GM18873 (cell line): ENCODE results near the gene PPIE.
"Not testable (repeated sequence)": the region's sequence is repeated elsewhere in the genome, so short reads cannot be mapped to it uniquely, and the experiment has no call there.

Experiments
- ATAC-seq: cut with Tn5 transposase; IDR thresholded peaks from one replicate; pipeline ENCODE4 v1.9.1; 2021; ENCODE audit warnings: mild to moderate bottlenecking, moderate library complexity, moderate number of reproducible peaks; ENCODE audit not compliant: unreplicated experiment, low FRiP score

Gene PPIE

GRCh38 chr1:39757501-39757900 lies 18.8 kb downstream of the PPIE start:
- ATAC-seq: no peak

GRCh38 chr1:39758556-39759435 lies 20.1 kb downstream of the PPIE start:
- no peak for ATAC-seq

DNA sequence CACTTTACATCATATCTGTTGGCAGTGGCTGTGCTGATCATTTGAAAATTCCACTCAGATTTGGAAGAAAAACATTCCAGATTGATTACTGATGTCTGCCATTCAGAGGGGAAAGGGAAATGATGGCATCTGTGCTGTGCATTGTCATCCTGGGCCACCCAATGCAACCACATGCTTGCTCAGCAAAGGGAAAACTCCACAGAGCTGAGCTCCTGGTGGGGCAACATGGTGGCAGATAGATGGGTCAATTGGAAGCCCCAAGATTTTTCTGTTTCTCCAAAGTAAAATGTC lies 20.7 kb downstream of the PPIE start:
- ATAC-seq: no peak

- no peak for ATAC-seq
Measured at GRCh38 chr1:39760074-39761008, 21.7 kb downstream of the PPIE start.

- ATAC-seq: no peak
Measured at GRCh38 chr1:39761016-39761415, 22.3 kb downstream of the PPIE start.

- no peak for ATAC-seq
Measured at GRCh38 chr1:39761557-39762260, 23.0 kb downstream of the PPIE start.

- ATAC-seq: no peak
Measured at GRCh38 chr1:39762550-39763540, 24.2 kb downstream of the PPIE start.

GRCh38 chr1:39763619-39764374 lies 25.1 kb downstream of the PPIE start:
- ATAC-seq: not testable (repeated sequence)

GRCh38 chr1:39764512-39764911 lies 25.8 kb downstream of the PPIE start:
- not testable (repeated sequence) for ATAC-seq

DNA sequence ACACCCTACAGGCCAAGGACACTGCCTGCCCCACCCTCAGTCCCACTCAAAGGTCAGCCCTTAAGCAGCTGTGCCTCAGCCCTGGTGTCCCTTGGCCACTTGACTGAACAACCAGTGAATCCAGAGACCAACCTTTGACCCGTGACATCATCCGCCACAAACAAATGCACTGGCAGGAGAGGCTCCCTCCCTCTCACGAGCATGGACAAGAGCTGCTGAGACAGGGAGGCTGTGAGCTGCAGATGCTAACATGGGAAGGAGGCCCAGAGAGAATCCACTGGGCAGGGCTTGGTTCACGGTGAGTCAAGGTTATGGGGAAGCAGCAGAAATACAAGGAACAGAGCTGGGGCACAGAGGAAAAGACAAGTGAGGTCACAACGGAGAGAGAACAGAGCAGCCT lies 27.8 kb downstream of the PPIE start:
- not testable (repeated sequence) for ATAC-seq

DNA sequence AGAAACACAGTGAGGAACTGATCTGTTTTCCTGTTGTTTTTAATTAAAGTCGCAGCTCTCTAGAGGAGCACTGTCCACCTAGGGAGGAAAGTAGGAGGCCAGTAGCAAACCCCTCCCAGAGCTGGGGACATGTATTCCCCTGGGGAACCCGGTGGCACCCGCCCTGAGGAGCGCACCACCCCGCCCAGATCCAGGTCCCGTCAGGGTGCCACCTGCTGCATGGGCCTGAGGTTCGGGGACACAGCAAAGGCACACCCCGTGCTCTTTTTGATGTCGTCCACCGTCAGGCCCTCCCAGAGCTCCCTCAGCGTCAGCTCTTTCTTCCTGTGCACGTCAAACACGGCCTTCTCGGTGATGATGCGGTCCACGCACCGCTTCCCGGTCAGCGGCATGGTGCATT lies 30.8 kb downstream of the PPIE start:
- not testable (repeated sequence) for ATAC-seq

DNA sequence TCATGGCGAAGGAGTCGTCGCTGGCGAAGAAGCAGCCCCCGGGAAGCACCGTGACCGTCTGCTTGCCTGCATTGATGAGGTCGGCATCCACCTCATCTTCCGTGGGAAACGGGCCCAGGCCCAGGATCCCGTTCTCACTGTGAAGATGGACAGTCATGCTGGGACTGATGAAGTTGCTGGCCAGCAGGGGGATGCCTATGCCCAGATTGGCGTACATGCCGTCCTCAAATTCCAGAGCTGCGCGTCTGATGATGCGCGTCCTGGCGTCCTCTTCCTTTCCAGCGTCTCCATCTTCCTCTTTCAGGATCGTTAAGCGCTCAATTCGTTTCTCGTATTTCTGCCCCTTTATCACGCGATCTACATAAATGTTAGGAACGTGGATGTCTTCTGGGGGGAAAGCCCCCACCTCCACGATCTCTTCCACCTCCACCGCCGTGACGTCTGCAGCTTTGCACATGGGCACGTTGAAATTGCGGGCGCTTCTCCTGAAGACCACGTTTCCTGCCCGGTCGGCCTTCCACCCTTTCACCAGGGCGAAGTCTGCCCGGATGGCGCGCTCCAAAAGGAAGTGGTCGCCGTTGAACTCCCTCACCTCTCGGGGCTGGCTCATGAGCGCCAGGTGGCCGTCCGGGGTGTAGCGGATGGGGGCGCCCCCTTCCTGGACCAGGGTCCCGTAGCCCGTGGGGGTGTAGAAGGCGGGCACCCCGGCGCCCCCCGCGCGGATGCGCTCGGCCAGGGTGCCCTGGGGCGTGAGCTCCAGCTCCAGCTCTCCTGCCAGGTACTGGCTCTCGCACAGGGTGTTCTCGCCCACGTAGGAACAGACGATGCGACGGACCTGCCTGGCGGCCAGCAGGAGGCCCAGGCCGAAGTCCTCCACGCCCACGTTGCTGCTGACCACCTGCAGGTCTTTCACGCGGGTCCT lies 31.7 kb downstream of the PPIE start:
- not testable (repeated sequence) for ATAC-seq

DNA sequence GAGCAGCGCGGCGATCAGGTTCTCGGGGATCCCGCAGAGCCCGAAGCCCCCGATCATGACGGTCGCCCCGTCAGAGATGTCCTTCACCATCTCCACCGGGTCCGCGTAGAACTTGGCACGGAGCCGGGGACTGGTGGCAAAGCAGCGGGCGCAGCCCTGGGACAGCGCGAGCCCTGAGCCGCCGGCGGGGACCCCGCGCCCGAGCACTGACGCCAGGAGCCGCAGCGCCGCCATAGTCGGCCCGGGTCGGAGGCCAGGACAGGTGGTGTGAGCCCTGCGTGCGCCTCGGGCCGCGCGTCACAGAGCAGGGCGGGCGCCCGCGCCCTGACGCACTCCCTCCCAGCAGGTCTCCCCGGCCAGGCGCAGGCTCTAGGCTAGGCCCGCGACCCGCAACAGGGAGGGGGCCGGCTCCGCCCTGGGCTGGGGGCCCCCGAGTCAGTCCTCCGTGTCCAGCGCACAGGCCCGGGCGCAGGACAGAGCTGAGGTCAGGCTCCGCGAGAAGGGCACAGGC lies 32.4 kb downstream of the PPIE start, which contains the start of gene OXCT2:
Gene OXCT2, minus strand, starts transcription at position 327 of the 511 bp plus-strand sequence. Its CDS starts 93 bp downstream, at position 234.
- not testable (repeated sequence) for ATAC-seq

DNA sequence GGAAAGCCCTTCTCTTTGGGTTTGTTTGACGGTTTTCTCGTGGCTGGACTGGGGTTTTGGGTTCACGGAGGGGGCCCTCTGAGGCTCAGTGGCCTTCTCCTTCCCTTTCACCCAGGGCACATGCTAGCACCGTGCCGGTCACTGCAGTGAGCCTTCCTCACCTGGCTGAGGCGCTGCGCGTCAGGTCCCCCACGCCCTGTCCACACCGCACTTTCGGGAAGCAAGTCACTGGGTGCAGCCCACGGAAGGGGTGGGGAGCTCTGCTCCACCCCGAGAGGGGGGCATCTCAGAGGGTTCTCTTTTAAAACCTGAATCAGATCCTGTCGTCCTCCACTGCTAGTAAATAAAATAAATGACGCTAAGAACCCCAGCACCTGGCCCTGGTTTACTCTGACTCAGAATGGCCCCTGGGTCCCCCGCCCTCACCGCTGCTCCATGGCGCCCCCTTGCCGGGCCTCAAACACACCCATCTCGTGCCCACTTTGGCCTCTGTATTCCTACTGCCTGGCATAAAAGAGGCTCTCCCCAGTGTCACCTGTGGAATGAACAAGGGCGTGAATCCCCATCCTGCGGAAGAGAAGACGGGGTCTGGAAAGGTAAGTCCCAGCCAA lies 34.8 kb downstream of the PPIE start:
- ATAC-seq: not testable (repeated sequence)

GRCh38 chr1:39775141-39775540 lies 36.5 kb downstream of the PPIE start:
- not testable (repeated sequence) for ATAC-seq

DNA sequence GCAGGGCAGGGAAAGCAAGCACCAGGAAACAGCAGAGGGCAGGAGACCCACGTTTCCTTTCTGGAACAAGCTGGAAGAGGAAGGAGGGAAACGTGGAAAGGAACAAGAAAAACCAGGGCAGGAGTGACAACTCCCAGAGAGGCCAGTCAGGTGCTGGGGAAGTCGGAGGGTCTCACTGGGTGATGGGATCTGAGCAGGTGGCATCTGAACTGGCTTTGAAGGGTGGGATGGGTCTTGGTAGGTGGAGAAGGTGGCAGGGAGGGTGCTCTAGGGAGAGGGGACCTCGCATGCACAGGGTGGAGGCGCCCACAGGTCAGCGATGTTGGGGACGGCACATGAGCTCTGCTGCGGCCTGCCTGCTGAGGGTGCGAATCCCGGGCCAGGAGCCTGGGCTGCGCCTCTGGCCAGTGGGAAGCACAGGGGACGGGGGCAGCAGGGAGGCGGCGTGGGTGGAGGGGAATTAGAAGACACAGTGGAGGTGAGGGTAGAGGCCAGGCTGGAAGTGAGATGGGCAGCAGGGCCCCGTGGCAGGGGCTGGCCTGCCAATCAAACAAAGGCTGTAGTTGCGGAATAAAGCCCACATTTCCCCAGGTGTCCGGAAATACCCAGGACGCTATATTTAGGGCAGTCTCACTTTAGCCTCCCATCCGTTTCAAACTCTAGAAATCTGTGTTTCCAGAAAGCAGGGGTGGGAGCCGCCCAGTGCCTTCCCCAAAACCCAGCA lies 37.2 kb downstream of the PPIE start:
- ATAC-seq: not testable (repeated sequence)

DNA sequence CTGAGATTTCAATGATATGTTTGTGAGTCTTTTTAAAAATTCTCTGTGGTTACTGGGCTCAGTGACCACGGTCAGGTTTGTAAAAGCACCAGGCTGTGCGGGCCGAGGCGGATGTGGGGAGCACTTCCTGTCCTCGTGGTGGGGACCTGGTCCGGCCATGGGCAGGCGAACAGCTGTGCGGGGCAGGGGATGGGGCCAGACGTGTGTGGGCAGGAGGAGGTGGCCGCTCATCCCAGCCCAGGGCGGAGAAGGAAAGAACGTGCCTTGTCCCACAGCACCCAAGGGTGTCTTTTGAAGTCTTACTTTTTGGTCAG lies 37.7 kb downstream of the PPIE start:
- ATAC-seq: peak; percentile 40
